B cell (primary cell): Measurements from ENCODE around the gene GRID1. TPM values are rescaled to one million over a fixed set of nuclear protein-coding genes. Genes with fewer than 3 reads are reported as not detected.

Source experiments
- ATAC-seq: fragments of 200-7000 bp; cut with Tn5 transposase; one replicate; pipeline ENCODE4 v1.10.0; 2021; ENCODE audit warnings: low read depth, mild to moderate bottlenecking, moderate number of reproducible peaks, moderate library complexity
- CTCF ChIA-PET: fragments of 350-600 bp; sonication (Branson Sonifier 250); formaldehyde crosslinking; loops from one replicate; lab custom pipeline; 2021; ENCODE audit warnings: antibody characterized with exemption, inconsistent platforms; lab: Charles Lee
- POLR2A ChIA-PET: fragments of 350-600 bp; sonication (Branson Sonifier 250); formaldehyde crosslinking; loops from one replicate; lab custom pipeline; 2021; ENCODE audit warnings: antibody characterized with exemption; lab: Charles Lee
- DNase-seq: peaks from one replicate; pipeline ENCODE4 v3.0.0; 2013
- H2AFZ ChIP-seq: 2 replicates; pipeline ENCODE4 v1.6.1; 2012; ENCODE audit warnings: mild to moderate bottlenecking, low read depth, low read length; ENCODE audit not compliant: insufficient read depth, poor library complexity, severe bottlenecking
- H3K27ac ChIP-seq, 2 donors: 1 replicate in 1 of 2; 2 replicates in 1 of 2; pipeline ENCODE4 v1.5.1; 2012 to 2013; ENCODE audit warnings: low read length in 2 of 2, mild to moderate bottlenecking in 2 of 2, moderate library complexity in 1 of 2
- H3K27me3 ChIP-seq, 4 experiments: fragments of 200-600 bp in 1 of 4; sonication (generic) in 1 of 4; replicated peaks in 1 of 4; 1 replicate in 2 of 4; 2 replicates in 2 of 4; pipeline versions ENCODE4 v1.6.1 to v1.7.0; 2013 to 2016; ENCODE audit warnings: low read length in 3 of 4, mild to moderate bottlenecking in 2 of 4, mixed read lengths in 1 of 4, moderate library complexity in 1 of 4; ENCODE audit not compliant: insufficient read depth in 4 of 4, control insufficient read depth in 3 of 4; ENCODE audit errors: control extremely low read depth in 1 of 4
- H3K36me3 ChIP-seq, 2 experiments: replicated peaks in 1 of 2; 1 replicate in 1 of 2; 2 replicates in 1 of 2; pipeline versions ENCODE4 v1.6.1 to v1.7.1; 2013; ENCODE audit warnings: low read length in 1 of 2; ENCODE audit not compliant: insufficient read depth in 2 of 2, control insufficient read depth in 1 of 2; ENCODE audit errors: control extremely low read depth in 1 of 2, extremely low read depth in 1 of 2
- H3K4me1 ChIP-seq, 2 donors: fragments of 200-600 bp in 1 of 2; sonication (generic) in 1 of 2; 1 replicate in 1 of 2; 2 replicates in 1 of 2; pipeline versions ENCODE4 v1.5.1 to v1.6.1; 2013 to 2017; ENCODE audit warnings: low read length in 2 of 2; ENCODE audit not compliant: control insufficient read depth in 2 of 2, insufficient read depth in 2 of 2
- H3K4me2 ChIP-seq: replicated peaks from 2 replicates; pipeline ENCODE3; 2012; ENCODE audit warnings: mild to moderate bottlenecking, low read depth, low read length; ENCODE audit not compliant: poor library complexity, severe bottlenecking
- H3K4me3 ChIP-seq, 5 experiments: fragments of 200-600 bp in 1 of 5; sonication (generic) in 1 of 5; 1 replicate in 3 of 5; 2 replicates in 2 of 5; pipeline versions ENCODE4 v1.5.1 to v1.7.0; 2011 to 2016; ENCODE audit warnings: low read length in 4 of 5, mild to moderate bottlenecking in 4 of 5, low read depth in 2 of 5, control low read depth in 1 of 5, moderate library complexity in 1 of 5; ENCODE audit not compliant: insufficient read depth in 1 of 5; ENCODE audit errors: control extremely low read depth in 1 of 5, extremely low read depth in 1 of 5
- H3K79me2 ChIP-seq: fragments of 200-600 bp; sonication (generic); one replicate; pipeline ENCODE4 v1.6.0; 2016; ENCODE audit warnings: low read length; ENCODE audit not compliant: control insufficient read depth, insufficient read depth
- H3K9ac ChIP-seq: fragments of 200-600 bp; sonication (generic); 2 replicates; pipeline ENCODE4 v1.6.1; 2017; ENCODE audit warnings: mild to moderate bottlenecking, low read length, moderate library complexity
- H3K9me3 ChIP-seq, 3 donors: one replicate each; pipeline versions ENCODE4 v1.6.1 to v1.7.1; 2013; ENCODE audit warnings: low read length in 2 of 3; ENCODE audit not compliant: control insufficient read depth in 2 of 3, insufficient read depth in 1 of 3; ENCODE audit errors: control extremely low read depth in 1 of 3
- H4K20me1 ChIP-seq: 2 replicates; pipeline ENCODE4 v1.6.0; 2012; ENCODE audit warnings: mild to moderate bottlenecking, low read length; ENCODE audit not compliant: insufficient read depth, control insufficient read depth, poor library complexity, severe bottlenecking
- H3K27ac Mint-ChIP-seq: one replicate; pipeline ENCODE4 v1.8.0; 2021; ENCODE audit warnings: mixed read lengths
- H3K27me3 Mint-ChIP-seq: one replicate; pipeline ENCODE4 v1.8.0; 2021; ENCODE audit warnings: mixed read lengths
- H3K4me1 Mint-ChIP-seq: one replicate; pipeline ENCODE4 v1.8.0; 2021; ENCODE audit warnings: mixed read lengths
- H3K4me3 Mint-ChIP-seq: one replicate; pipeline ENCODE4 v1.8.0; 2021; ENCODE audit warnings: mixed read lengths
- H3K9me3 Mint-ChIP-seq: one replicate; pipeline ENCODE4 v1.8.0; 2022; ENCODE audit warnings: mixed read lengths; ENCODE audit not compliant: insufficient read depth
- CTCF ChIP-seq: fragments of 200-600 bp; IDR thresholded peaks from one replicate; pipeline ENCODE4 v1.8.0; 2022; ENCODE audit warnings: antibody characterized with exemption, mild to moderate bottlenecking
- EZH2 ChIP-seq: IDR thresholded peaks from 2 replicates; pipeline ENCODE4 v1.6.1; 2012; ENCODE audit warnings: borderline replicate concordance, low read depth, mild to moderate bottlenecking, moderate library complexity, low read length; ENCODE audit not compliant: insufficient read depth, poor library complexity, severe bottlenecking
- WGBS: methylation state at CpG from one replicate; pipeline ENCODE4 v1.1.5; 2013; ENCODE audit warnings: missing lambda C conversion rate; ENCODE audit not compliant: insufficient coverage; 5-methylcytosine and 5-hydroxymethylcytosine counted together
- intact Hi-C: fragments of 100-400 bp; cut with micrococcal nuclease; formaldehyde crosslinking; loops from one replicate; pipeline ENCODE4 v1.10.0; 2022
- polyA plus RNA-seq: library from polyadenylated mRNA; depleted of rRNA; stranded (reverse); fragments of >200 nt; gene quantifications from 2 replicates; pipeline ENCODE4 v1.2.3, GENCODE V29; 2012
- total RNA-seq, 2 donors: library from RNA; stranded (reverse); fragments of 120-200 nt in 1 of 2; gene quantifications; 1 replicate in 1 of 2; 2 replicates in 1 of 2; pipeline versions ENCODE4 v1.2.3 to v1.2.4, GENCODE V29; 2013 to 2022

Gene GRID1
- total and polyA plus RNA-seq, 2 donors (not counting 1 experiment from before 2014, with no cell fraction given), result not detected

GRCh38 chr10:86152354-86152753, 214.2 kb downstream of the GRID1 start:
- H3K4me3 Mint-ChIP-seq, result no peak overlapping the region
- H3K4me3 ChIP-seq, result no peak overlapping the region
- CTCF ChIA-PET, result no interaction called here
- no peak overlapping the region for H2AFZ ChIP-seq
- H3K4me1 Mint-ChIP-seq, result no peaks in the 10 kb centered on the region
- intact Hi-C loops, result no loop called here
- WGBS, result 86% methylated on average over 5 of the region's 5 CpGs
- no peaks in the 10 kb centered on the region for H3K9me3 ChIP-seq
- no peaks in the 10 kb centered on the region for H3K4me1 ChIP-seq
- POLR2A ChIA-PET, result no interaction called here
- H3K36me3 ChIP-seq, result no peaks in the 10 kb centered on the region
- TF ChIP-seq EZH2 (no peak), CTCF (no peak)
- no peak overlapping the region for H3K4me2 ChIP-seq
- H3K79me2 ChIP-seq, result no peaks in the 10 kb centered on the region
- no peaks in the 10 kb centered on the region for H3K9me3 Mint-ChIP-seq
- H3K27ac ChIP-seq, result no peak overlapping the region
- H3K27ac Mint-ChIP-seq, result no peak overlapping the region
- H4K20me1 ChIP-seq, result no peaks in the 10 kb centered on the region
- DNase-seq (no peak), ATAC-seq (no peak)
- peaks cover 19% of the 10 kb centered on the region for H3K27me3 Mint-ChIP-seq
- H3K27me3 ChIP-seq, result no peaks in the 10 kb centered on the region
- H3K9ac ChIP-seq, result no peak overlapping the region

GRCh38 chr10:86151613-86152012, 215.0 kb downstream of the GRID1 start:
- Histone ChIP-seq H2AFZ (no peak overlapping the region), H3K27ac (no peak overlapping the region), H3K36me3 (no peaks in the 10 kb centered on the region), H3K4me2 (no peak overlapping the region), H4K20me1 (no peaks in the 10 kb centered on the region), H3K9ac (no peak overlapping the region), H3K9me3 (no peaks in the 10 kb centered on the region), H3K4me3 (no peak overlapping the region), H3K79me2 (no peaks in the 10 kb centered on the region), H3K27me3 (no peaks in the 10 kb centered on the region), H3K4me1 (no peaks in the 10 kb centered on the region)
- no peak for ATAC-seq
- H3K4me3 Mint-ChIP-seq, result no peak overlapping the region
- no peaks in the 10 kb centered on the region for H3K9me3 Mint-ChIP-seq
- CTCF ChIA-PET, result no interaction called here
- TF ChIP-seq CTCF (no peak), EZH2 (no peak)
- intact Hi-C loops, result no loop called here
- no peak for DNase-seq
- H3K27ac Mint-ChIP-seq, result no peak overlapping the region
- 64% methylated on average over 3 of the region's 5 CpGs for WGBS
- POLR2A ChIA-PET, result no interaction called here
- H3K4me1 Mint-ChIP-seq, result no peaks in the 10 kb centered on the region
- H3K27me3 Mint-ChIP-seq, result peaks cover 19% of the 10 kb centered on the region
